Erythroblast (primary cell): ENCODE data around the gene CACNA1B.

ENCODE experiments used
- GATA1 ChIP-seq: IDR thresholded peaks from 2 replicates; pipeline ENCODE4 v1.6.1; 2011; ENCODE audit warnings: low read depth, mild to moderate bottlenecking, control low read depth, low read length, moderate library complexity
- POLR2A ChIP-seq: IDR thresholded peaks from 2 replicates; pipeline ENCODE4 v1.6.1; 2011; ENCODE audit warnings: mild to moderate bottlenecking, low read length

DNA sequence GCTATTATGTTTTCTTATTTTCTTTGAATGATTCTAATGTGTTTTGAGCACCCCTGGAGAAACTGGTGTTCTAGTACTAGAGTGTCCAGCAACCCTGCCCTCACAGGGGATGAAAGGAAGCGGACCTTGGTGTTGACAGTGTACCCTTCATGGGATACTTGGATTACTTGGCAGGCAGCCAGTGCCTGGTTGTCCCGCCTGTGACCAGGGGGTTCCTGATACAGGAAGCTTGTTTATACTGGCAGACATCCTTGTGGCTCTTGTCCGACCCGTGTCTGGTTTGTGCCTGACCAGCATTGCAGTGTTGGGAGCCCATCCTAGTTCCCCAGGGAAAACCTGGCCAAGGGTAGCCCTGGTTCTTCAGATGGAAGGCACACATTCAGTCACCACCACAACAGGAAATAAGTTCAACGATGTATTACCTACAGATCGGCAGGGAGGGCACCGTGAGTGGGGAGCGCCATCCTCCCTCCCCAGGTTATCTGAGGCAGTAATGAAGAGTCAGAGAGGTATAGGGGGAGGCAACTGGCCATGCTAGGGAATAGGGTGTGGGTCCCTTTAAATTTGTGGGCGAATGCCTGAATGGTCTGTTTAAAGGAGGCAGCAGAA lies 47.3 kb downstream of the CACNA1B start:
- no peak for TF ChIP-seq POLR2A
- TF ChIP-seq GATA1 = no peak
